HuH-7.5 (cell line): ENCODE data around the gene MEF2C.
A peak's percentile ranks its signal among the peaks of the same experiment; 100 is the strongest.

ENCODE experiments used
- DNase-seq: peaks from one replicate; pipeline ENCODE4 v3.0.0; 2011; ENCODE audit warnings: low spot score

The MEF2C gene

GRCh38 chr5:88688156-88688983 lies 194.6 kb downstream of the MEF2C start:
- no peak for DNase-seq

GRCh38 chr5:88687373-88687911 lies 195.5 kb downstream of the MEF2C start:
- DNase-seq: no peak

GRCh38 chr5:88686726-88687125 lies 196.3 kb downstream of the MEF2C start:
- no peak for DNase-seq

GRCh38 chr5:88685591-88686541 lies 197.1 kb downstream of the MEF2C start:
- no peak for DNase-seq

GRCh38 chr5:88683506-88684135 lies 199.4 kb downstream of the MEF2C start:
- DNase-seq: no peak

- no peak for DNase-seq
Measured at GRCh38 chr5:88682881-88683361, 200.1 kb downstream of the MEF2C start.

GRCh38 chr5:88682131-88682530 lies 200.9 kb downstream of the MEF2C start:
- DNase-seq: no peak

GRCh38 chr5:88681211-88681803 lies 201.7 kb downstream of the MEF2C start:
- no peak for DNase-seq

GRCh38 chr5:88680253-88681132 lies 202.5 kb downstream of the MEF2C start:
- DNase-seq: peak; percentile 70

GRCh38 chr5:88679638-88680037 lies 203.3 kb downstream of the MEF2C start:
- no peak for DNase-seq

GRCh38 chr5:88678770-88679381 lies 204.1 kb downstream of the MEF2C start:
- no peak for DNase-seq

- DNase-seq: no peak
Measured at GRCh38 chr5:88677943-88678769, 204.8 kb downstream of the MEF2C start.

- DNase-seq: no peak
Measured at GRCh38 chr5:88677376-88677895, 205.5 kb downstream of the MEF2C start.

GRCh38 chr5:88676637-88677375 lies 206.2 kb downstream of the MEF2C start:
- no peak for DNase-seq

GRCh38 chr5:88675708-88676636 lies 207.0 kb downstream of the MEF2C start:
- no peak for DNase-seq

- DNase-seq: no peak
Measured at GRCh38 chr5:88675168-88675707, 207.7 kb downstream of the MEF2C start.
